LNCaP clone FGC (cell line): ENCODE results near the gene CCNO.

ENCODE experiments used
- DNase-seq: peaks from one replicate; pipeline ENCODE4 v3.0.0-alpha.2; 2011; ENCODE audit warnings: low read depth
- H3K4me3 ChIP-seq: 2 replicates; pipeline ENCODE4 v1.5.1; 2011; ENCODE audit warnings: mild to moderate bottlenecking, low read depth, low read length, control low read depth
- TF ChIP-seq, protein P1 (sequence below): IDR thresholded peaks from 2 replicates; pipeline ENCODE4 v1.5.1; 2012; ENCODE audit warnings: mild to moderate bottlenecking; ENCODE audit not compliant: control insufficient read depth, insufficient read depth; ENCODE audit errors: extremely low read depth

The CCNO gene, protein sequence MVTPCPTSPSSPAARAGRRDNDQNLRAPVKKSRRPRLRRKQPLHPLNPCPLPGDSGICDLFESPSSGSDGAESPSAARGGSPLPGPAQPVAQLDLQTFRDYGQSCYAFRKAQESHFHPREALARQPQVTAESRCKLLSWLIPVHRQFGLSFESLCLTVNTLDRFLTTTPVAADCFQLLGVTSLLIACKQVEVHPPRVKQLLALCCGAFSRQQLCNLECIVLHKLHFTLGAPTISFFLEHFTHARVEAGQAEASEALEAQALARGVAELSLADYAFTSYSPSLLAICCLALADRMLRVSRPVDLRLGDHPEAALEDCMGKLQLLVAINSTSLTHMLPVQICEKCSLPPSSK

DNA sequence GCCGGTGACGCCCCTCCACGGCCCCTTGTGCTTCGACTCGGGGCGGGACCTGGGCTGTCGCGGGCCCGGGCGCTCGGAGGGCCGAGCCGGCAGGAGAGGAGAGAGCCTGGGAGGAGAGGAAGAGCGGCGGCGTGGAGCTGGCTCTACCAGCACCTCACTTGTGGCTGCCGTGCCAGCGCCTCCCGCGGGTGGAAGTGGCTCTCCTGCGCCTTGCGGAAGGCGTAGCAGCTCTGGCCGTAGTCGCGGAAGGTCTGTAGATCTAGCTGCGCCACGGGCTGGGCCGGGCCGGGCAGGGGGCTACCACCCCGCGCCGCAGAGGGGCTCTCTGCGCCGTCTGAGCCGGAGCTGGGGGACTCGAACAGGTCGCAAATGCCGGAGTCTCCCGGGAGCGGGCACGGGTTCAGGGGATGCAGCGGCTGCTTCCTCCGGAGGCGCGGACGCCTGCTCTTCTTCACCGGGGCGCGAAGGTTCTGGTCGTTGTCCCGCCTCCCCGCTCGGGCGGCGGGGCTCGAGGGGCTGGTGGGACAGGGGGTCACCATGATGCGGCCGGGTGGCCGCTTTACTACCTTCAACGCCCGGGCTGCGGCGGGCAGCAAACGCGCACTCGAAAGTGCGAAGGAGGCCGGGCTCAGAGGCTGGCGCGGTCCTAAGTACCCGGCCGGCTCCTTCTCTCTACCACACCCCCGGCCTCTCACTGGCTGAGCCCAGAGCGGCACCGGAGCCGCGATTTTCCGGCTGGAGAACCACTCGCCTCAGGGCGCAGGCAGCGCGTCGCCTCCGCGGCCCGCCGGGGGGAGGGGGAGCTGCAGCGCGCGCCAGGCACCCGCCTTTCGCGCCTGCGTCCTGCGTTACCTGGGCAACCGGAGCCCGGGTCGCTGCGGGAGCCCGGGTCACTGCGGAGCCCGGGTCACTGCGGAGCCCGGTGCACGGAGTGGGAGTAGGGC, at the start of gene CCNO:
CCNO (minus strand) TSS at position 624 of the 944 bp plus-strand sequence; CDS start at position 539, 85 bp downstream.
- DNase-seq, result no peak
- TF ChIP-seq, protein P1, sequence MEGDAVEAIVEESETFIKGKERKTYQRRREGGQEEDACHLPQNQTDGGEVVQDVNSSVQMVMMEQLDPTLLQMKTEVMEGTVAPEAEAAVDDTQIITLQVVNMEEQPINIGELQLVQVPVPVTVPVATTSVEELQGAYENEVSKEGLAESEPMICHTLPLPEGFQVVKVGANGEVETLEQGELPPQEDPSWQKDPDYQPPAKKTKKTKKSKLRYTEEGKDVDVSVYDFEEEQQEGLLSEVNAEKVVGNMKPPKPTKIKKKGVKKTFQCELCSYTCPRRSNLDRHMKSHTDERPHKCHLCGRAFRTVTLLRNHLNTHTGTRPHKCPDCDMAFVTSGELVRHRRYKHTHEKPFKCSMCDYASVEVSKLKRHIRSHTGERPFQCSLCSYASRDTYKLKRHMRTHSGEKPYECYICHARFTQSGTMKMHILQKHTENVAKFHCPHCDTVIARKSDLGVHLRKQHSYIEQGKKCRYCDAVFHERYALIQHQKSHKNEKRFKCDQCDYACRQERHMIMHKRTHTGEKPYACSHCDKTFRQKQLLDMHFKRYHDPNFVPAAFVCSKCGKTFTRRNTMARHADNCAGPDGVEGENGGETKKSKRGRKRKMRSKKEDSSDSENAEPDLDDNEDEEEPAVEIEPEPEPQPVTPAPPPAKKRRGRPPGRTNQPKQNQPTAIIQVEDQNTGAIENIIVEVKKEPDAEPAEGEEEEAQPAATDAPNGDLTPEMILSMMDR, result peak; percentile 11; the same call in 1 of the 2 replicates
- peak within 1 kb of the TSS; percentile 45 for H3K4me3 ChIP-seq

DNA sequence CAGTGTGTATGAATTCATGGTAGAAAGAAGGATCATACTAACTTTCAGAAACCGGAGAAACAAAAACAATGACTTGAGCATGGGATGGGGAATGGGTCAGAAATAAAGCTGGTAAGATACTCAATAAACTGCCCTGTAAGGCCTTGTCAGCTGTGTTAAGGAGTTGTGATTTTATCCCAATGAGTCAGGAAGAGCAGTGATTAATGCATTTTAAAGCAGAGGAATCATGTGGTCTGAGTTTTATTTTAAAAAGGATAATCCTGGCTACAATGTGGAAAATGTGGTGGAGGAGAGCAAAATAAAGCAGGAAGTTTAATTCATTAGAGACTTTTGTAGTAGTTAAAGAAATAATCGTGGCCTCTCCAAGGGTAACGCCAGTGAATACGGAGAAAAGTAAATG, 45.4 kb upstream of the CCNO start:
- TF ChIP-seq, protein P1, result no peak
- no peak overlapping the region for H3K4me3 ChIP-seq
- no peak for DNase-seq

DNA sequence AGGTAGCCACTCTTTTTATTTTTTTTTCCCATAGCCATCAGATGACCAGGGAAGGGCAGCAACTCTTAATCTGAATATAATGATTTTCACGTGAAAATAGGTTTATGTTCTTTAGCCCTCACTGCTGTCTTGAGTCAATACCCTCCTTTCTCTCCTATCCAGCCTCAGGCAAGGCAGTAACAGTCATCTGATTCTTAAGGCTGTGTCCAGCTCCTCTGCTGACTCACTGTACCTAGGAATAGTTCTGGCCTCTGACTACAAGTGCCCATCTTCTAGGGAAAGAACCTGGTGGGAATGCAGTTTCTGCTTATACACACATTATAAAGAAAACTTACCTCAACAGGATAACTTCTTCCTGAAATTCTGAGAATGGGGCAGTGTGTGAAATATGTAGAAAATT, 43.4 kb upstream of the CCNO start:
- no peak for DNase-seq
- TF ChIP-seq, protein P1, result no peak
- H3K4me3 ChIP-seq, result no peak overlapping the region

DNA sequence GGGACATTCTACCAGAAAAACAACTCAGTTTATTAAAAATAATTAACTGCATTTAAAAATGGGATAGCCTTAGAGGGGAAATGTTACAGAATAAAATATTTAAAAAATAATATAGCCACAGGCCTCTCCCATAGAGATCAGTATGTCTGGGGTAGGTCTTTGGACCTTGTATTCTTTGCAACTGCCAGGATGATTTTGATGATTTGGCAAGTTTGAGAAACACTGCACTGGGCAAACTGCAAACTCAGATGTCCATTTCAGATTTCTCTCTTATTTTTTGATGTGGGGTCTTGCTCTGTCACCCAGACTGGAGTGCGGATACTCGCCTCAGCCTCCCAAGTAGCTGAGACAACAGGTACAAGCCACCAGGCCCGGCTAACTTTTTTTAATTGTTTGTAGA, 24.9 kb upstream of the CCNO start:
- DNase-seq, result no peak
- H3K4me3 ChIP-seq, result no peak overlapping the region
- TF ChIP-seq, protein P1, result no peak

DNA sequence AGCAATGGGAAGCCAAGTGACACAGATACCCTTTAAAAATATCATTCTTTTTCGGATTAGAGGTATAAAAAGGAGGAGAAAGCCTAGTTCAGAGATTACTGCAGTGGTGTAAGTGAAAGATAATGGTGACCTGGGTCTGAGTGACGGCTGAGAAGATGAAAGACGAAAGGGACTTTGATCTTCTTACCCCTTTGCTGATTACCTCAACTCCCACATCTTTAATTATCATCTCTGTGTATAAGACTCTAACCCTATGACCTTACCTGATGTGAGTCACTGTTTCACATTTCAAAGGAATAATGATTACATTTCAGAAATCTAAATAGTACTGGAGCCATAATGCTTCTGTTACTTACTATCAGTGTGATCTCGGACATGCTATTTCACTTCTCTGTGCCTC, 21.4 kb upstream of the CCNO start:
- no peak overlapping the region for H3K4me3 ChIP-seq
- TF ChIP-seq, protein P1, result no peak
- DNase-seq, result no peak

DNA sequence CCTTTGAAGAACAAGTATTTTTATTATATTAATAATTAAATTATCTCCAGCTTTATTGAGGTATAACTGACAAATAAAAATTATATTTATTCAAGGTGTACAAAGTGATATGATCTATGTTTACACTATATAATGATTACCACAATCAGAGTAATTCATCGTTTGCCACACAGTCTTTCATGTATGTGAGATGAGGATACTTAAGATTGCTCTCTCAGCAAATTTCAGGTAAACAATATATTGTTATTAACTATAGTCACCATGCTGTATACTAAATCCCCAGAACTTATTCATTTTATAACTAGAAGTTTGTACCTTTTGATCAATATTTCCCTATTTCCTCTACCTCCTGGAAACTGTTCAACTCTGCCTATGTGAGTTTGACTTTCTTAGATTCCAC, 16.7 kb upstream of the CCNO start:
- TF ChIP-seq, protein P1, result no peak
- H3K4me3 ChIP-seq, result no peak overlapping the region
- peak; percentile 61 for DNase-seq
